ENCODE measurements around the gene GPNMB.
"Not testable (repeated sequence)": the region's sequence is repeated elsewhere in the genome, so short reads cannot be mapped to it uniquely, and the experiment has no call there.

The GPNMB gene

GRCh38 chr7:23214938-23215337 is 31.6 kb upstream of the GPNMB start:
- no peak for ATAC-seq (ENCODE audit: low read depth)

GRCh38 chr7:23216021-23216420 is 30.6 kb upstream of the GPNMB start:
- DNase-seq (ENCODE audit: low spot score), result no peak
- ATAC-seq (ENCODE audit: low read depth), result no peak

More at GRCh38 chr7:23214938-23215337, 31.6 kb upstream of the GPNMB start:
- Histone ChIP-seq H3K4me1 (ENCODE audit: insufficient read depth, poor library complexity, severe bottlenecking) (no peaks in the 10 kb centered on the region), H3K27me3 (ENCODE audit: insufficient read depth, poor library complexity, severe bottlenecking) (no peaks in the 10 kb centered on the region), H3K4me3 (ENCODE audit: severe bottlenecking) (no peak overlapping the region), H3K36me3 (ENCODE audit: low read depth) (no peaks in the 10 kb centered on the region), H3K27ac (ENCODE audit: poor library complexity, severe bottlenecking) (no peak overlapping the region), H3K9me3 (ENCODE audit: severe bottlenecking) (no peaks in the 10 kb centered on the region)
- DNase-seq (ENCODE audit: low spot score), result no peak
- TF ChIP-seq CTCF (IDR thresholded peaks at IDR 0.05; ENCODE audit: poor library complexity, severe bottlenecking), result no peak

GRCh38 chr7:23218196-23218595 is 28.4 kb upstream of the GPNMB start:
- Histone ChIP-seq H3K27ac (ENCODE audit: poor library complexity, severe bottlenecking) (no peak overlapping the region), H3K4me1 (ENCODE audit: insufficient read depth, poor library complexity, severe bottlenecking) (no peaks in the 10 kb centered on the region), H3K4me3 (ENCODE audit: severe bottlenecking) (no peak overlapping the region), H3K9me3 (ENCODE audit: severe bottlenecking) (no peaks in the 10 kb centered on the region), H3K27me3 (ENCODE audit: insufficient read depth, poor library complexity, severe bottlenecking) (no peaks in the 10 kb centered on the region), H3K36me3 (ENCODE audit: low read depth) (no peaks in the 10 kb centered on the region)
- DNase-seq (ENCODE audit: low spot score) (no peak), ATAC-seq (ENCODE audit: low read depth) (no peak)
- no peak for TF ChIP-seq CTCF (IDR thresholded peaks at IDR 0.05; ENCODE audit: poor library complexity, severe bottlenecking)

More at GRCh38 chr7:23216021-23216420, 30.6 kb upstream of the GPNMB start:
- no peak for TF ChIP-seq CTCF (IDR thresholded peaks at IDR 0.05; ENCODE audit: poor library complexity, severe bottlenecking)
- Histone ChIP-seq H3K36me3 (ENCODE audit: low read depth) (no peaks in the 10 kb centered on the region), H3K27ac (ENCODE audit: poor library complexity, severe bottlenecking) (no peak overlapping the region), H3K4me3 (ENCODE audit: severe bottlenecking) (no peak overlapping the region), H3K4me1 (ENCODE audit: insufficient read depth, poor library complexity, severe bottlenecking) (no peaks in the 10 kb centered on the region), H3K27me3 (ENCODE audit: insufficient read depth, poor library complexity, severe bottlenecking) (no peaks in the 10 kb centered on the region), H3K9me3 (ENCODE audit: severe bottlenecking) (no peaks in the 10 kb centered on the region)

- H3K27ac ChIP-seq (ENCODE audit: poor library complexity, severe bottlenecking), result no peak overlapping the region
- no peaks in the 10 kb centered on the region for H3K36me3 ChIP-seq (ENCODE audit: low read depth)
- H3K27me3 ChIP-seq (ENCODE audit: insufficient read depth, poor library complexity, severe bottlenecking), result no peaks in the 10 kb centered on the region
- ATAC-seq (ENCODE audit: low read depth), result no peak
- no peaks in the 10 kb centered on the region for H3K4me1 ChIP-seq (ENCODE audit: insufficient read depth, poor library complexity, severe bottlenecking)
- no peak for DNase-seq (ENCODE audit: low spot score)
- no peak for TF ChIP-seq CTCF (IDR thresholded peaks at IDR 0.05; ENCODE audit: poor library complexity, severe bottlenecking)
- no peak overlapping the region for H3K4me3 ChIP-seq (ENCODE audit: severe bottlenecking)
- H3K9me3 ChIP-seq (ENCODE audit: severe bottlenecking), result no peaks in the 10 kb centered on the region
Observed at GRCh38 chr7:23220690-23221305, 25.8 kb upstream of the GPNMB start.

- H3K27ac ChIP-seq (ENCODE audit: poor library complexity, severe bottlenecking), result no peak overlapping the region
- H3K27me3 ChIP-seq (ENCODE audit: insufficient read depth, poor library complexity, severe bottlenecking), result no peaks in the 10 kb centered on the region
- DNase-seq (ENCODE audit: low spot score) (no peak), ATAC-seq (ENCODE audit: low read depth) (no peak)
- no peaks in the 10 kb centered on the region for H3K9me3 ChIP-seq (ENCODE audit: severe bottlenecking)
- H3K4me1 ChIP-seq (ENCODE audit: insufficient read depth, poor library complexity, severe bottlenecking), result no peaks in the 10 kb centered on the region
- TF ChIP-seq CTCF (IDR thresholded peaks at IDR 0.05; ENCODE audit: poor library complexity, severe bottlenecking), result no peak
- no peak overlapping the region for H3K4me3 ChIP-seq (ENCODE audit: severe bottlenecking)
- H3K36me3 ChIP-seq (ENCODE audit: low read depth), result no peaks in the 10 kb centered on the region
Observed at GRCh38 chr7:23222439-23223030, 24.0 kb upstream of the GPNMB start.

- not testable (repeated sequence) for H3K9me3 ChIP-seq (ENCODE audit: severe bottlenecking); H3K4me3 ChIP-seq (ENCODE audit: severe bottlenecking); H3K4me1 ChIP-seq (ENCODE audit: insufficient read depth, poor library complexity, severe bottlenecking); DNase-seq (ENCODE audit: low spot score); H3K27me3 ChIP-seq (ENCODE audit: insufficient read depth, poor library complexity, severe bottlenecking); H3K36me3 ChIP-seq (ENCODE audit: low read depth); ATAC-seq (ENCODE audit: low read depth); H3K27ac ChIP-seq (ENCODE audit: poor library complexity, severe bottlenecking)
Observed at GRCh38 chr7:23224364-23224763, 22.2 kb upstream of the GPNMB start.

Measured in RWPE2 (cell line).